GM12891 (cell line): ENCODE results near the gene MCM10.

Experiments used
- POLR2A ChIP-seq: IDR thresholded peaks from 2 replicates; pipeline ENCODE4 v1.6.1; 2011; ENCODE audit warnings: low read depth, low read length, control low read depth
- POLR2AphosphoS5 ChIP-seq: IDR thresholded peaks from 2 replicates; pipeline ENCODE4 v1.6.1; 2011; ENCODE audit warnings: low read depth, low read length, control low read depth
- TAF1 ChIP-seq: IDR thresholded peaks from 2 replicates; pipeline ENCODE4 v1.6.1; 2011; ENCODE audit warnings: low read depth, low read length, control low read depth

- TF ChIP-seq TAF1 (no peak), POLR2AphosphoS5 (no peak), POLR2A (no peak)
These were observed 27.2 kb downstream of the MCM10 start for GRCh38 chr10:13188593-13188992.
